ENCODE measurements around the gene ZNF579.

The ZNF579 gene

DNA sequence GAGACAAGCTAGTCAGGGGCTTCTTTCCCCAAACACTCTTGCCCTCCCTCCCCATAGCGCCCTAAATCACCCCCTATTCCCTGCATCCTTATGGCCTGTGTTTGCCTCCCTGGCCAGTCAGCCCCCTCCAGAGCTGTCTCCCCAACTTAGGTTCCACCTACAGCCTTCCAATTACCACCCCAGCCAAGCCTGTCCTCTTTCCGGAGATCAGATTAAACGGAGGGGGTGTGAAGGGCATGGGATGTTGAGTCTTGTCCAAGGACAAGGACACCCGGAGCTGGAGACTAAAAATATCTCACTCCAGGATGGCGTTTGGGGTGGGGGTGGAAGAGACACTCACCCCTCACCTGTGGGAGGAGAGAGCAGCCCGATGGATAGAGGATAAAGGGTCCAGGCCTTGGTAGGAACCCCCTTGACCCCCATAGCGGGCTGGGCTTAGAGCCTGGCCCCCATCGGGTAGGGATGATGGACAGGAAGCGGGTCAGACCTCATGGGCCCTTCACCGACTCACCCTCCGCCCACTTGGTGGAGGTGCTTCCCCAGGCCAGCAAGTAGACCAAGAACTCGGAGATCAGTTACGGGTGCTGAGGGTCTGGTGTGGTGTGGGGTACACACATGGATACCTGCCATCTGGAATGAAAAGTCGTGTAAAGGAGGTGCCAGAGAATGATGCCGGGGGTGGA lies 30.8 kb upstream of the ZNF579 start:
- DNase-seq, result no peak

DNA sequence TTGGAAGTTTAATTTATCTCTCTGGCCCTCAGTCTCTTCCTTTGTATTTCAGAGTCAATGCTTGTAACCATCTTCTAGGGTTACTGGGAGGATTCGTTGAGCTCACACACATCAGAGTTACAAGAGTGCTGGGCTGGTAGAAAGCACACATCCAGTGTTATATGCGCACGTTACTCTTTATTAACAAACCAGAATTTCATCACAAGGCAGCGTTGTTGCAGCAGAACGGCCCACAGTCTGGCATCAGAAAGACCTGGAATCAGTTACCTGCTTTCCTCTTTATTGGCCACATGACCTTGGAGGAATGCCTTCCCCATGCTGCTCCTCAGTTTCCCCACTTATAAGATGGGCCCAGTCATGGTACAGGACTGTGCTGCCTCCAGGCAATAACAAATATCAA lies 28.7 kb upstream of the ZNF579 start:
- no peak for DNase-seq

DNA sequence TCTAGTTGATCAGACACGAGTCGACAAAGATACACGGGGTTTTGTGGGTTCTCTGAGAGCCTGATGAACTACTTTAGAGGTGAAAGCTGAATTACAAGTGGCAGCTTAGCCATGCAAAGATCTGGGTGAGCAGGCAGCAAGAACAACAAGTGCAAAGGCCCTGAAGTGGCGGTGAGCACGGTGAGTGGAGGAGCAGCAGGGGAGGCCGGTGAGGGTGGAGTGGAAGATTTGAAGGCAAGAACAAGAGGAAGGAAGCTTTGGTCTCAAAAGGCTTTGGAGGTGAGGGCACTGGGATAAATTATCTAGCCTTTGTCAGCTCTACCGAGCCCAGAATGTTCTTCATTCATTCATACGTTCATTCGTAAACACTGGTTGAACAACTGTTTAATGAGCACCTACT lies 26.2 kb upstream of the ZNF579 start:
- DNase-seq, result no peak

DNA sequence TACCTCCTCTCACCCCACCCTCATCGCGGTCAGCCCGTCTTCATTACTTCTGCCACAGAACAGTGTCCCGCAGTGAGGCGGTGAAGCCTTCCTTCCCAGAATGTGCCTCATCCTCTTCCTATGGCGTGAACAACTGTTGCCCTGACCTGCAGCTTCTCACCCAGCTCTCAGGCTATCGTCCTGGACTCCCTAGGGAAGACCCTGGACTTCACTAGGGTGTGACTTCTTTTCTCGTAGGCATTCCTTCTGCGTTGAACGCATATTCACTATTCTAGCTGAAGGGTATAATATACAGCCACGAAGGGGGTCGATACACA lies 25.8 kb upstream of the ZNF579 start:
- DNase-seq, result no peak

DNA sequence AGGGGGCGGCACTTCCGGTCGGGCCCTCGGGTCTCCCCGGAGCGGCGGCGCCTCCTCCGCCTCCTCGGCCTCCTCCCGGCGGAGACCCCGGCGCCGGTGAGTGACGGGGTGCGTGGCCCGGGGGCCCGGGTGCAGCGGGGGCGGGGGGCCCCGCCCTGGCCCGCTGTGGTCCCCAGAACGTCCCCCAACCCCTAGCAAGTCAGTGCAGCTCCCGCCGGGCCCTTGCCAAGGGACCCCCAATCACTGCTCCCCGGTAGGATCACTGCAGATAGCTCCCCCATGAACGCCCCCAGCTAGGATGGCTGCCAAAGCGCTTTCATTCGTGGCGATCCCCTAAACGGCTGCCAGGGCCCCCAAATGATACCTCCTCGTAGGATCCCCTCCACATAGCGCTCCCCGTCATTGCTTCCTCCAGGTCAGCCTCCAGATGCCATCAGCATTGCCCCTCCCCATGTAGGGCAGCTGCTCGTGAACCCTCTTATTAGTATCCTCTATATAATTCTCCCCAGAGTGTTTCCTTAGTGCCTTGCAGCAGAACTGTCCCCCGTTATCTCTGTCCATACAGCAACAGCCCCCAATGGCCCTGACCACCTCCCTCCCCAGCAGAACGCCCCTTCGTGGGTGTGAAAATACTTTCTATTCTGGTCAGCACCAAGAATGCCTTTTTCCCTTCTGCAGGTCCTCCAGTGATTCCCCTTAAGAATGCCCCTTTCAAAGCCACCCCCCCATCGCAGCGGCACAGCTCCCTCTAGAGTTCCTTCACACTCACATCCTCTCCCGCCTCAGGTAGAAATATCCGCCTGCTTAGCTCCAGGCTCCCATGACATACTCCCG lies 25.2 kb upstream of the ZNF579 start, which contains the start of gene ZNF865:
Gene ZNF865 (plus strand): TSS at position 11 of the 834 bp plus-strand sequence. CDS start 7,972 bp downstream, outside the sequence.
- peak; percentile 42 for DNase-seq

DNA sequence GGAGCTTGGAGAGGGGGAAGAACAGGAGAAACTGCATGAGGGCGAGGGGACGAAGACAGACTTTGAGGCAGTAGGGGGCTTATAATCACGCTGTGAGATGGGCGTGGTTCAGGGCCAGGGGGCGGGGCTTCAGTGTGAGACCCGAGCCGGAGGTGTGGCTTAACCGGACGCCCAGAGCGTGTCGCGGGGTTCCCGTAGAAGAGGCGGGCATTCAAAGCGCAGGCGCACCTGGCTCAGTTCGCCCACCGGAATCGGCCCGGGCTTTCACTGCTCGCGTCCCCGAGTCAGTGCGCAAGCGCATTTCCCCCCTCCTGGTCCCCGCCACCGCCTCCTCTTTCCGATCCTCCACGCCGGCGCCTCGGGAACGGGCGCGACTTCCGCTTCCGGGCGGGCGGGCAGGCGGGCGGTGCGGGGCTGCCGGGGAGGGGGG lies 24.6 kb upstream of the ZNF579 start:
- DNase-seq, result peak; percentile 99

DNA sequence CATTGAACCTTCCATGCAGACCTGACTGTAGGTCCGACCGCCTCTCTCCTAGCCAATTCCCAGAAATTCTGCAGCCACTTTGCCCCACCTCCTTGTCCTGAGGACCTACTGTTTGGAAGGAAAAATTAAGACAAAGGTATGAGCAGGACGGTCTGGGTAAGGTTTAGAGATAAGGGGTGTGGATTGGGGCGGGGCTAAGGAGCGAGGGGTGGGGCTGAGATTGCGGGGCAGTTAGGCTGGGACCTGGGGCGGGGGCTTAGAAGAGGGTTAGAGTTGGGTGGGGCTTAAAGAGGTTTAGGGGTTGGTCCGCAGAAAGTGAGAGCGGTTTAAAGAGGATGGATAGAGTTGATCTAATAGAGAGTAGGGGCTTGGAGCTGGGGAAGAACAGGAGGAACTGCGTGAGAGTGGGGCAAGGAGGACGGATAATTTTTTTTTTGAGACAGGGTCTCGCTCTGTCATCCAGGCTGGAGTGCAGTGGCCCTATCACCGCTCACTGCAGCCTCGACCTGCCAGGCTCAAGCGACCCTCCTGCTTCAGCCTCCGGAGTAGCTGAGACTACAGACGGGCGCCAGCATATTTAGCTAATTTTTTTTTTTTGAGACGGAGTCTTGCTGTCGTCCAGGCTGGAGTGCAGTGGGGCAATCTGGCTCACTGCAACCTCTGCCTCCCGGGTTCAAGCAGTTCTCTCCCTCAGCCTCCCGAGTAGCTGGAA lies 23.1 kb upstream of the ZNF579 start:
- DNase-seq, result no peak

DNA sequence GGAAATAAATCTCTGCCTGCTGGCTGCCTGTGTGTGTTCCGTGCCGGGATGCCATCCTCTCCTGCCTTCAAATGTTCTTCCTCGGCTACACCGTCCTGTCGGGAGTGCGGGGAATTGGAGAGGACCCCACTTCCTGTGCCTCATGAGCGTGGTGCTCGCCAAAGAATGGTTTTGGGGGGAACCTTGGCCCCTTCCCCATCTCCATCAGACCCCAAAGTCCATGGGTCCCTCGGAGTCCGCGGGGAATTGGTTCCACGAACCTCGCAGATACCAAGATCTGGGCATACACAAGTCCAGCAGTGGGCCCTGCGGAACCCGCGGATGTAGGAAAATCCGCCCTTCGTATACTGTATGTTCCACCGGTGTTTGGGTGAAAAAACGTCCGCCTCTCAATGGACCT lies 22.5 kb upstream of the ZNF579 start:
- DNase-seq, result no peak

DNA sequence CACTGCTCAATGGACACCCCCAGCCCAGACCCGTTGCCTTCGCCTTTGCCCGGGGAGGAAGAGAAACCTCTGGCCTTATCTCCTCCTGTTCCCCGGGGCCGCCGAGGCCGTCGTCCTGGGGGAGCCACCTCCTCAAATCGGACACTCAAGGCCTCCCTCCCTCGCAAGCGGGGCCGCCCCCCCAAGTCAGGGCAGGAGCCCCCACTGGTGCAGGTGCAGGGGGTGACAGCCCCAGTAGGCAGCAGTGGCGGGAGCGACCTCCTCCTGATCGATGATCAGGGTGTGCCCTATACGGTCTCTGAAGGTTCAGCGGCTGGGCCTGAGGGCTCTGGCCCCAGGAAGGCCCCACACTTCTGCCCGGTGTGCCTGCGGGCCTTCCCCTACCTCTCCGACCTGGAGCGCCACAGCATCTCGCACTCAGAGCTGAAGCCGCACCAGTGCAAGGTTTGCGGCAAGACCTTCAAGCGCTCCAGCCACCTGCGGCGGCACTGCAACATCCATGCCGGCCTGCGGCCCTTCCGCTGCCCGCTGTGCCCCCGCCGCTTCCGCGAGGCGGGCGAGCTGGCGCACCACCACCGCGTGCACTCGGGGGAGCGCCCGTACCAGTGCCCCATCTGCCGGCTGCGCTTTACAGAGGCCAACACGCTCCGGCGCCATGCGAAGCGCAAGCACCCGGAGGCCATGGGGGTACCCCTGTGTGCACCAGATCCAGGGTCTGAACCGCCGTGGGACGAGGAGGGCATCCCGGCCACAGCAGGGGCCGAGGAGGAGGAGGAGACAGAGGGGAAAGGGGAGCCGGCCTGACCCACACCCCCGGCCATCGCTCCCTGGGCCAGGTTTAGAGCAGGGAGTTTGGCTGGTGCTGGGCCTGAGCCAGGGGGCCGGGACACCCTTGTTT lies 21.7 kb upstream of the ZNF579 start:
- DNase-seq, result no peak

DNA sequence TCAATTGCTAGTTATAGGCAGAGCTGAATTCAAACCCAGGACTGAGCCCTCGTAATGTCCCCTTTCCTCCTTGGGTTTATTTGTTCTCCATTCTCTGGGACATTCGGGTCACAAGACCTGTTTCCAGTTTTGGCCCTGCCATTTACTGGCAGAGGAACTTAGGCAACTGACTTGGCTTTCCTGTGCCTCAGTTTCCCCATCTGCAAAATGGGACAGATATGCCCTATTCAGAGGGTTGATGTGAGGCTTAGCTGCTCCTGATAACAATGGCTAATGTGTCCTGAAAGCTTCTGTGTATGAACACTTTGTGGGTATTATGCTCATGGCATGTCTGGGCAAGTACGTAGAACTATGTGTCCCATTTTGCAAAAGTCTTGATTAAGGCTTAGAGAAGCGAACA lies 20.4 kb upstream of the ZNF579 start:
- no peak for DNase-seq

DNA sequence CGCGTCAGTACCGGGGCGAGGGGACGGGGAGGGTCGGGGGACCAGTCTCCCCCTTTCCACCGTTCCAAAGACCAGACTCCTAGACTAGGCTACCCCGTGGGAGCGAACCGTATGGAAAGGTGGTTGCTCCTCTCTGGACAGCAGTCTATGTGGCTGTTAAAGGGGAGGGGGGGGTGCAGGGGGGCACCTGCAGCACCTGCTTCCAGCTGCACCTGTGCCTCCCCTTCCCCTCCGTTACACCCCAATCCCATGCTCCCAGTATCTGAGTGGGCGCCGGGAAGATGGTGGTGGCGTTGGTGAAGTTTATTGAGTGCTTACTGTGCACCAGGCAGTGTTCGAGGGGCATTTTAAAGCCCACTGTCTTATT lies 20.0 kb upstream of the ZNF579 start:
- no peak for DNase-seq

DNA sequence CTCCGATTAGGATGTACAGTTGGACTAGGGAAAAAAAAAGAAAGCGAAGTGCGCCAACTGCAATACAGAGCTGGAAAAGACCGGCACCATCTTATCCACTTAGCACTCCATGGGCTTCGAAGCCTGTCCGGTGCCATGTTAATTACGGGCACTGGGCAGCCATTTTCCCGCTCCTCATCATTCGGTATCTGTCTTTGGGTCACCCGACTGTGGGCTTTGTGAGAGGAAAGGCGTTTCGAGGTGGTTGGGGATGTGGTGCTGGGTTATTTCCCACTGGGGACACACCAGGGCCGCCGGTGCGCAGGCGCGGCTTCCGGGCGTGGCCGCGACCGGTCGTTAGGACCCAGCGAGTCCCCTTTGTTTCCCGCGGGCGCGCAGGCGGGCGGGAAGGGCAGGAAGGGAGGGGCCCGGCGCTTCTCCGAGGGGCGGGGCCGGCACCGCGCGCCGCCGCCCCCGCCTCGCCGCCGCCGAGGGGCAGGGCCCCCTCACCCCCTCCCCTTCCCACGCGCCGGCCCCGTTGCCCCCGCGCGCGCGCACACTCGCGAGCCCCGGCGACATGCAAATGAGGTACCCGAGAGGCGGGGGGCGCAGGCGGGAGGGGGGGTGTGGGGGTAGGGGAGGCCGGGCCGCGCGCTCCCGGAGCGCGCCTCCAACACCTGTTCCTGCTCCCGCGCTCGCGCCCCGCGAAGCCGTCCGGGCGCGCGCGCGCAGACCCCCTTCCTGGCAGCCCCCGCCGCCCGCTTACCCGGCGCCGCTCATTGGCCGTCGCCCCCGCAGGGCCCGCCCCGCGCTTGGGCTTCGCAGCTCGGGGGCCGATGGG lies 19.4 kb upstream of the ZNF579 start, which contains the start of gene ZNF524:
Gene ZNF524 (plus strand): TSS at position 447 of the 820 bp plus-strand sequence. CDS start 1,825 bp downstream, outside the sequence.
- peak; percentile 98 for DNase-seq

DNA sequence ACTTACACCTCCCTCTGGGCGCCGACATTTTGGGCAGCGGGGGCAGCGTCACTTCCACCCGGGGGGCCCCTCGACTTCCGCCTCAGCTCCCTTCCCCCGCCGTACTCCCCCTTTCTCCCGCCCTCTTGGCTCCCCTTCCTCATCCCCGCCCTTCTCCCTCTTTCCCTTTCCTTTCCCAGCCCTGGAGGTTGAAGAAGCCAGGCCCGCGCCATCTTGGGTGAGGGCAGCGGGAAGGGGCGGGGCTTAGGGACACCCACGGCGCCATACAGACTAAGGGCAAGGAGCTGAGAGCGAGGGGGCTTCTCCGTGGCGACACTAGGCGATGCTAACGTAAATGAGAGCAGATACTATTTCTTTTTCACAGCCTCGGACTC lies 18.8 kb upstream of the ZNF579 start, which contains the start of gene FIZ1:
Gene FIZ1 (minus strand): TSS at position 50 of the 374 bp plus-strand sequence. CDS start 1,652 bp downstream, outside the sequence.
- DNase-seq, result peak; percentile 100

DNA sequence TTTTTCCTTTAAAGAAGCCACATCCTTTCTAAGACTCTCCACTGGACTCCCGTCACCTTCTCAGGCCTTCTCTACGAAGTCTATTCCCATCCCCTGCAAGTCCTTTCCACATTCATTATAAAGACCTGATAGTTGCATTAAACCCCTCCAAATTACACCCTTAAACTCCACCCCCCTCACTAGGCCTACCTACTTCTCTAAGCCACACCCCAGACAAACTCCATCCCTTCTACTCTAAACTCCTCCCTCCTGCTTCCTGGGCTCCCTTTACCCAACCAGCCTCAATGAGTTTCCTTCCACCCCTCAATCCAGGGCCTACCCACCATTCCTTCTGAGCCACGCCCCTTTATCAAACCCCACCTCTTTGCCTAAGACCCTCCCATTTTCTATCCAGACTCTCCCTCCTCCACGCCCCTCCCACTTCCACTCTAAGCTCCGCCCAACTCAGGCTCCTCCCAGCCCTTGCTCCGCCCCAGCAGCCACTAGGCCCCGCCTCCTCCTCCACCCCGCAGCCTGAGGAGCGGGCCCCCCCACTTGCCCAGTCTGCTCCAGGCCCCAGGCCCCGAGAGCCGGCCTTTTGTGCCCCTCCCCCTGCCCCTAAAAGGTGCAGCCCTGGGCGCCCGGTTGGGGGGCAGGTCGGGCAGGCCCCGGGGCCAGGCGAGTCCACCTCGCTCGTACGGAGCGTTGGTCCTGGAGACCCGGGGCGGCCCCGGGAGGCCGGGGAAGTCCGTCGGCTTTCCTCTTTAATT lies 18.2 kb upstream of the ZNF579 start:
- peak; percentile 85 for DNase-seq

DNA sequence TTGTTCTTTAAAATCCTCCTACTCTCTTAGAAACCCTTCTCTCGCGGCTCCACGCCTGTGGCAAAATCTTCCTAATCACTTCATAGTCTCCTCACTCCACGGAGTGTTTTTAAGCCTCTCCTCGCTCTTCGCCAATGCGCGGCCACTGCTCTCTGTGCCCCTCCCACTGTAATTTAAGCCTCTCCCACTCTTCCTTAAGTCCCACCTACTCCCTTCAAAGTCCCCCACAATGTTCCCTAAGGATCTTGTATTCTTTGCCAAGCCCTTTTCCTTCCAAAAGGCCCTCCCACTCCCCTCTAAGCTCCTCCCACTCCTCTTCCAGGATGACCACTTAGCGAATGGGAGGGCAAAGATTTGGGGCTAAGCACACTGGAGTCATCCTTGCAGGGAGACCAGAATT lies 17.4 kb upstream of the ZNF579 start:
- no peak for DNase-seq

DNA sequence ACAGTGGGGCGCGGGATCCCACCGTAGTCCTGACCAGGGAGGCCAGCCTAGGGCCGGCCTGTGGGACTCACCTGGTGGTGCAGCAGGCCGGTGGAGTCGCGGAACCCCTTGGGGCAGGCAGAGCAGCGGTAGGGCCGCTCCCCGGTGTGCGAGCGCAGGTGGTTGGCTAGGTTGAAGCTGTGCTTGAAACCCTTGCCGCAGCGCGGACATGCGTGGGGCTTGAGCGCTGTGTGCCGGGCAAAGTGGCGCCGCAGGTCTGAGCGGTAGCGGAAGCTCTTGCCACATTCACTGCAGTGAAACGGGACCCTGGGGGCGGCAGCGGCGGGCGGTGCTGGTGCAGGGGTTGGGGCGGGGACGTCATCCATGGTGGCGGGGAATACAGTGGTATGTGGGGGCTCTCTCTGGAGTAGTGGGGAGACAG lies 16.9 kb upstream of the ZNF579 start:
- DNase-seq, result no peak

DNA sequence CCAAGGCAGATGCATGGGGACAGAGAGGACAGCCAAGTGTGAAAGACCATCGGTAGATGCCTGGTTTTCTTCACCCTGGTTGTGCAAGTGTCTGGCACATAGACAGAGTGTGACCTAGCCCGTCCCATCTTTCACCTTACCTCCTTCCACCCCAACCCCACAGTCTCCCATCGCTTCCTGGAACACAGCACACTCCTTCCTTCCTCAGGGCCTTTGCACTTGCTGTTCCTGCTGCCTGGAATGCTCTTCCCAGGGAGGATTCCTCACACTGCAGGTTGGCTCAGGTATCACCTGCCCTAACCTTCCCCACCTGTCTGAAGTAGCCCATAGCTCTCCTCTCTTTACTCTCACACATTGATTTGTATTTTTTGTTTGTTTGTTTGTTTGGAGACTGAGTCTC lies 15.7 kb upstream of the ZNF579 start:
- DNase-seq, result no peak

DNA sequence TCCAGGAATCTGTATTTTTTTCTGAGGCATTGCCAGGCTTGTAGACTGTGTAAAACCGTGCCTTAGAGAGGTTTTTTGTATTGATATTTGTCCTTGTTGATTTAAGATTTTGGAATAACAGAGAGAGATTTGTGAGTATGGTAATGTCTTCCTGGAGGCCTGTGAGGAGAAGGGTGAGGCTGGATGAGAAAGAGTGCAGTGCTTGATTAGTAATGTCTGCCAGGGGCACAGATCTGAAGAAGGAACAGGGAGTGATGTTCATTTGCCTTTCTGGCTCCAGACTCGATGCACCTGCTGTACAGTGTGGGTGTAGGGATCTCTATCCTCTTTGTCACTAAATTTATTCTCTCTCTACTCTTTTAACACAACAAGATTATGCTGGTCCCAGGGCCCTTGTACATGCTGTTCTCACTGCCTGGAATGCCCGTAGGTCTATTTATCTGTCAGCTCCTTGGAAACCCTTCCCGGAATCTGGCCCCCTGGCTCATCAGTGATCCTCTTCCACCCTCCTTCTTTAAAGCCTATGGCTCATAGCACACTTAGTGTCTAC lies 14.4 kb upstream of the ZNF579 start:
- no peak for DNase-seq

DNA sequence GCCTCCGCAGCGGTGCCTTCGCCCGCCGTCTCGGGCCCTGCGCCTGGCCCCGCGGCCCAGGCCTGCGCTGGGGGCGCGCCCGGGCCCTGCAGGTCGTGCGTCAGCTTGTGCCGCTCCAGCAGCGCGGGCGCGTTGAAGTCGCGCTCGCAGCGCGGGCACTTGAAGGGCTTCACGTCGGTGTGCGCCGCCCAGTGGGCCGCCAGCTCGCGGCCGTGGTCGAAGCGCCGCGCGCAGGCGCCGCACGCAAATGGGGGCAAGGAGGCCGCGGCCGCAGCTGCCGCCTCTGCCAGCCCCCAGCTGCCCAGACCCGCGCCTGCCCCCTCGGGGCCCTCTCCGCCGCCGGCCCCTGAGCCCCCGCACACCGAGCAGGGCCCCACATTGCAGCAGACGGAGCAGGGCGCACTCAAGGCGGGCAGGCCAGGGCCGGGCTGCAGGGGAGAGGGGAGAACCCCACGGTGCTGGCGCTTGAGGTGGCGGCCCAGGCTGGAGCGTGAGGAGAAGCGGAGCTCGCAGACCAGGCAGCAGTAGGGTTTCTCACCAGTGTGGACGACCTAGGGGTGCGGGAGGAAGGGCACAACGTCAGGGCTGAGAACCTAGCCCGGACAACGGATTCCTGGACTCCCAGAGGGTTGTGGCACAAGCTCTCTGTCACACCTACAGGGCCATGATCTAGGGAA lies 12.6 kb upstream of the ZNF579 start:
- no peak for DNase-seq

All from NCI-H1105 (cell line).